Osteoblast (primary cell): ENCODE results near the gene PRMT5. TPM values are rescaled to one million over a fixed set of nuclear protein-coding genes. Genes with fewer than 3 reads are reported as not detected.
A peak's percentile ranks its signal among the peaks of the same experiment; 100 is the strongest.

ENCODE experiments used
- DNase-seq: peaks from one replicate; pipeline ENCODE4 v3.0.0; 2011; ENCODE audit warnings: low spot score, mixed read lengths; ENCODE audit not compliant: insufficient read length; ENCODE audit errors: missing footprints
- H2AFZ ChIP-seq: 2 replicates; pipeline ENCODE4 v1.6.0; 2011; ENCODE audit warnings: mild to moderate bottlenecking, low read length
- H3K27ac ChIP-seq: 2 replicates; pipeline ENCODE4 v1.5.1; 2011; ENCODE audit warnings: mild to moderate bottlenecking, low read depth, low read length, moderate library complexity
- H3K27me3 ChIP-seq: 2 replicates; pipeline ENCODE4 v1.6.0; 2012; ENCODE audit warnings: mild to moderate bottlenecking, control low read depth, inconsistent platforms, low read length, moderate library complexity; ENCODE audit not compliant: insufficient read depth
- H3K36me3 ChIP-seq: 2 replicates; pipeline ENCODE4 v1.5.1; 2011; ENCODE audit warnings: mild to moderate bottlenecking, low read length, control low read depth, moderate library complexity; ENCODE audit not compliant: insufficient read depth
- H3K4me1 ChIP-seq: 2 replicates; pipeline ENCODE4 v1.5.1; 2011; ENCODE audit warnings: mild to moderate bottlenecking, low read length, control low read depth, moderate library complexity; ENCODE audit not compliant: insufficient read depth
- H3K4me2 ChIP-seq: 2 replicates; pipeline ENCODE4 v1.6.0; 2011; ENCODE audit warnings: mild to moderate bottlenecking, low read length; ENCODE audit not compliant: insufficient read depth
- H3K4me3 ChIP-seq: fragments of 200-600 bp; sonication (generic); 3 replicates; pipeline ENCODE4 v1.5.1; 2012; ENCODE audit warnings: mild to moderate bottlenecking, low read length, inconsistent platforms; ENCODE audit not compliant: insufficient read depth
- H3K79me2 ChIP-seq: 2 replicates; pipeline ENCODE4 v1.6.0; 2012; ENCODE audit warnings: mild to moderate bottlenecking, low read length, control low read depth, inconsistent platforms; ENCODE audit not compliant: insufficient read depth
- H3K9me3 ChIP-seq: 2 replicates; pipeline ENCODE4 v1.5.1; 2011; ENCODE audit warnings: low read depth, low read length, control low read depth
- H4K20me1 ChIP-seq: 2 replicates; pipeline ENCODE4 v1.6.0; 2012; ENCODE audit warnings: mild to moderate bottlenecking, low read length, control low read depth; ENCODE audit not compliant: insufficient read depth
- CTCF ChIP-seq: IDR thresholded peaks from 2 replicates; pipeline ENCODE4 v1.5.1; 2011; ENCODE audit warnings: mild to moderate bottlenecking, low read depth, low read length, moderate library complexity; ENCODE audit errors: extremely low read depth
- total RNA-seq: library from RNA; depleted of rRNA; stranded (reverse); fragments of >200 nt; gene quantifications from 2 replicates; pipeline ENCODE4 v1.2.3, GENCODE V29; 2012

Gene PRMT5
- total RNA-seq: 49.2 and 56.3 TPM in 2 replicates

GRCh38 chr14:22929104-22929960 lies at the start of gene PRMT5:
Gene PRMT5 (minus strand): TSS chr14:22929376. CDS start chr14:22929361, 15 bp downstream.
- peak within 1 kb of the TSS; percentile 98 for H3K4me2 ChIP-seq
- peak within 1 kb of the TSS; percentile 91 for H3K4me3 ChIP-seq
- peak within 1 kb of the TSS; percentile 96 for H2AFZ ChIP-seq
- no peaks in the 10 kb centered on the region for H4K20me1 ChIP-seq
- peaks cover 29% of the 10 kb centered on the region for H3K36me3 ChIP-seq
- H3K9me3 ChIP-seq: no peaks in the 10 kb centered on the region
- H3K4me1 ChIP-seq: peaks cover 17% of the 10 kb centered on the region
- H3K79me2 ChIP-seq: peaks cover 23% of the 10 kb centered on the region
- TF ChIP-seq CTCF: no peak
- DNase-seq: peak; percentile 97
- peak within 1 kb of the TSS; percentile 86 for H3K27ac ChIP-seq
- no peaks in the 10 kb centered on the region for H3K27me3 ChIP-seq

DNA sequence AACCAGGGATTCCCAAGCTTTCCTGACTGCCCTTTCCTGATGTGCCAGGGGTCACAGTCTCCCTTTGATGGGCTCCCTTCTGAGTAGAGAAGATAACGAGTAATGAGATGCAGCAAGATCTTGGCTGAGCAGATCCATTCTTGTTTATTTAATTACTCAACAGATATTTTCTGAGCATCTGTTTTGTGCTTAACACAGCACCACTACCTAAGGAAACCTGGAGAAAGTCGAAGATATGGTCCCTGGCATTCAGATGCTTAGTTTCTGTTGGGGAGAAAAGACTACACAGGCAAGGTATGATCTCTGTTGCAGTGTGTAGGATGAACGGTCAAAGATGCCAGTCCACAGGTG lies 49.3 kb upstream of the PRMT5 start:
- peaks cover 58% of the 10 kb centered on the region for H3K4me1 ChIP-seq

GRCh38 chr14:22977684-22978486 lies 48.7 kb upstream of the PRMT5 start:
- Histone ChIP-seq H3K9me3 (no peaks in the 10 kb centered on the region), H3K36me3 (peaks cover 41% of the 10 kb centered on the region), H3K4me2 (peak overlapping the region; percentile 79), H3K4me1 (peaks cover 54% of the 10 kb centered on the region), H2AFZ (no peak overlapping the region), H3K4me3 (peak overlapping the region; percentile 87), H4K20me1 (peaks cover 19% of the 10 kb centered on the region), H3K27me3 (no peaks in the 10 kb centered on the region), H3K79me2 (peaks cover 59% of the 10 kb centered on the region), H3K27ac (peak overlapping the region; percentile 75)
- DNase-seq: peak; percentile 93
- TF ChIP-seq CTCF: no peak

More for the DNA sequence above, 49.3 kb upstream of the PRMT5 start:
- Histone ChIP-seq H3K27ac (peak overlapping the region; percentile 73), H3K9me3 (no peaks in the 10 kb centered on the region), H3K27me3 (no peaks in the 10 kb centered on the region), H3K79me2 (peaks cover 58% of the 10 kb centered on the region), H2AFZ (no peak overlapping the region), H3K4me2 (peak overlapping the region; percentile 79), H4K20me1 (peaks cover 15% of the 10 kb centered on the region), H3K36me3 (peaks cover 35% of the 10 kb centered on the region), H3K4me3 (peak overlapping the region; percentile 87)
- peak; percentile 84 for DNase-seq
- TF ChIP-seq CTCF: no peak

DNA sequence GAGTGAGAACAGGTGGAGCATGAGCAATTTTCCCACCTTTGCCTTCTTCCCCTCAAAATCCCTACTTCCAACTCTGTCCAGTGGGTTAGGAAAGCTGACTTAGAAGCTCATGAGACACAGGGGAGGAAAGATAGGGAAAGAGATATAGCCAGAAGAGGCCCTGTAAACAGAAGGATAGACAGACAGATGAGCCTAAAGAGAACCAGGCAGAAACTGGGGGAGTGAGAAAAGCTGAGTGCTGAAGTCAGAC lies 48.2 kb upstream of the PRMT5 start:
- no peak for DNase-seq
- no peak overlapping the region for H2AFZ ChIP-seq
- H3K27me3 ChIP-seq: no peaks in the 10 kb centered on the region
- H3K36me3 ChIP-seq: peaks cover 46% of the 10 kb centered on the region
- H3K79me2 ChIP-seq: peaks cover 53% of the 10 kb centered on the region
- H3K9me3 ChIP-seq: no peaks in the 10 kb centered on the region
- H3K4me2 ChIP-seq: peak overlapping the region; percentile 63
- peaks cover 20% of the 10 kb centered on the region for H4K20me1 ChIP-seq
- peak overlapping the region; percentile 75 for H3K27ac ChIP-seq
- TF ChIP-seq CTCF: no peak
- H3K4me1 ChIP-seq: peaks cover 53% of the 10 kb centered on the region
- peak overlapping the region; percentile 27 for H3K4me3 ChIP-seq
